ENCODE results near the gene SMYD3. TPM values are rescaled to one million over a fixed set of nuclear protein-coding genes. Genes with fewer than 3 reads are reported as not detected.

The SMYD3 gene
- total and polyA plus RNA-seq, 9 donors = 8.0 to 13.9 (median 9.6) TPM

DNA sequence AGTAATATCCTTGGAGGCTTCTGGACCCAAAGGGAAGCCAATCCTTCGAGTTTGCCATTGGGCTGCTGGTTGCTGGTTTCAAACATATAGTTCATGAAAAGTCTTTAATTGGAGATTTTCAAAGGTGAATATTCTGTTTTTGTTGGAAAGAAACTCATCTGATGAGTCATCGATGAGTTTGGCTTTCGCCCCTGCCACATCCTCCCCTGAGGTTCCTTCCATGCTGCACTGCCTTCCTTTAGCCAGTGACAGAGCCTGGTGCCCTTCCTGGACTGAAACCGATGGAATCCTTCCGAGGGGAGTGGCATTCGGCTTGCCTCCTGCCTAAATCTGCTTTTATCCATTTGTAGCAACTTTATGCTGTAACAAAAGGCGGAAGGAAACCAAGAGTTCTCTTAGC, 802.3 kb downstream of the SMYD3 start:
- DNase-seq = no peak
- 71% methylated on average over 3 of the region's 7 CpGs for WGBS (ENCODE audit: insufficient coverage)
- no peaks in the 10 kb centered on the region for H3K4me1 ChIP-seq (ENCODE audit: control insufficient read depth, insufficient read depth, low read length)
- H3K9me3 ChIP-seq (replicated peaks; ENCODE audit: control insufficient read depth, low read depth, low read length) = no peaks in the 10 kb centered on the region
- H3K27me3 ChIP-seq (ENCODE audit: control insufficient read depth, insufficient read depth, low read length) = no peaks in the 10 kb centered on the region
- H3K27ac ChIP-seq (ENCODE audit: low read length) = no peak overlapping the region
- no peaks in the 10 kb centered on the region for H3K36me3 ChIP-seq (ENCODE audit: control insufficient read depth, insufficient read depth, low read length)
- H3K4me3 ChIP-seq (ENCODE audit: low read length) = no peak overlapping the region

DNA sequence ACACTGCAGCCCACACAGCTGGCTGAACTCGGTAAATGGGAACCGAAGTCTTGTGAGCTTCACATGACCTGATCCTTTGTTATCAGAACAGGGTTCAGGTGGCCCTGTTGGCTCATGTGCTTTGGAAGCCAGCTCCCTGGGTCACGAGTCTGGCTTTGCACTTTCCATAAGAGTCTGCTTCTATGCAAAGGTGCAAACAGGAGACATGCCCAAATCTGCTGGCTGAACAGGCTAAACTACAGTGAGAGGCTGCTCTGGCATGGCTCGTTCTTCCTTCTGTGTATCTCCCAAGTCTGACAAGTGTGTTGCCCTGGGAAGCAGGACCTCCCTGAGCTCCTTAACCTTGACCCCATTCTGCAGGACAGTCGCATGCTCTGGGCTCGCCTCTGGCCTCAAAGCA, 802.7 kb downstream of the SMYD3 start:
- 84% methylated on average over 4 of the region's 6 CpGs for WGBS (ENCODE audit: insufficient coverage)
- Histone ChIP-seq H3K4me3 (ENCODE audit: low read length) (no peak overlapping the region), H3K9me3 (replicated peaks; ENCODE audit: control insufficient read depth, low read depth, low read length) (no peaks in the 10 kb centered on the region), H3K36me3 (ENCODE audit: control insufficient read depth, insufficient read depth, low read length) (no peaks in the 10 kb centered on the region), H3K27ac (ENCODE audit: low read length) (no peak overlapping the region), H3K27me3 (ENCODE audit: control insufficient read depth, insufficient read depth, low read length) (no peaks in the 10 kb centered on the region), H3K4me1 (ENCODE audit: control insufficient read depth, insufficient read depth, low read length) (no peaks in the 10 kb centered on the region)
- no peak for DNase-seq

DNA sequence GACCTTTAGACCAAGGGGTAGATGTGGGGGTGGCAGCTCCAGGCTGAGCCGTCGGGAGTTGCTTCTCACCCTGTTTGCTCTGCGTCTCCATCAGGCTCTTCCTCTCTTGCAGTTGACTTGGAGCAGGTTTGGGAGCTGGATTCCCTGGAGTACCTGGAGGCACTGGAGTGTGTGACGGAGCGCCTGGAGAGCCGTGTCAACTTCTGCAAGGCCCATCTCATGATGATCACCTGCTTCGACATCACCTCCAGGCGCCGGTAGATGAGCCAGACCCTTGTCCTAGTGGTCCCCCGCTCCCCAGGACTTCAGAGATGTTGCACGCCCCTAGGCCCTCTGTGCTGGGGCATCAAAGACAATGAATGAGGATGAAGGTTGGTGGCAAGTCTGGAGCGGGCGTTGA, 804.7 kb downstream of the SMYD3 start:
- Histone ChIP-seq H3K9me3 (replicated peaks; ENCODE audit: control insufficient read depth, low read depth, low read length) (no peaks in the 10 kb centered on the region), H3K27ac (ENCODE audit: low read length) (no peak overlapping the region), H3K27me3 (ENCODE audit: control insufficient read depth, insufficient read depth, low read length) (no peaks in the 10 kb centered on the region), H3K4me3 (ENCODE audit: low read length) (no peak overlapping the region), H3K4me1 (ENCODE audit: control insufficient read depth, insufficient read depth, low read length) (no peaks in the 10 kb centered on the region), H3K36me3 (ENCODE audit: control insufficient read depth, insufficient read depth, low read length) (no peaks in the 10 kb centered on the region)
- DNase-seq = no peak
- WGBS (ENCODE audit: insufficient coverage) = 95% methylated on average over 13 of the region's 13 CpGs

DNA sequence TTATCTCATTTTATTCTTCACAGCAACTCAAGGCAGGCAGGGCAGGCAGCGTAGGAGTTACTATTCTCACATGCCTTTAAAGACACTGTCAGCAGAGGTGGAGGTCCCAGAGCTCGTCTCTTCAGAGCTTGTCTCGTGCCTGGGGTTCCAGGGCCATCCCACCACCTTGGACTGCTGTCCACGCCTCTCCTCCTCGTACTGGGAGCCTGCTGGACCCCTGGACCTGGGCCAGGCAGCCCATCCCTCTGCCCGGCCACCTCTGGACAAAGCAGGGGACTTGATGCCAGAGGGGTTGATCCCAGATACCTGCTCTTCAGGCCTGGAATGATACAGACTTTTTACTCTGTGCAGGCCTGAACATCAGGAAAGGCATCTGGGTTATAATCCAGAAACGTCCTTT, 805.4 kb downstream of the SMYD3 start:
- 74% methylated on average over 6 of the region's 7 CpGs for WGBS (ENCODE audit: insufficient coverage)
- DNase-seq = no peak
- no peaks in the 10 kb centered on the region for H3K4me1 ChIP-seq (ENCODE audit: control insufficient read depth, insufficient read depth, low read length)
- H3K4me3 ChIP-seq (ENCODE audit: low read length) = no peak overlapping the region
- no peak overlapping the region for H3K27ac ChIP-seq (ENCODE audit: low read length)
- H3K27me3 ChIP-seq (ENCODE audit: control insufficient read depth, insufficient read depth, low read length) = no peaks in the 10 kb centered on the region
- H3K9me3 ChIP-seq (replicated peaks; ENCODE audit: control insufficient read depth, low read depth, low read length) = no peaks in the 10 kb centered on the region
- no peaks in the 10 kb centered on the region for H3K36me3 ChIP-seq (ENCODE audit: control insufficient read depth, insufficient read depth, low read length)

DNA sequence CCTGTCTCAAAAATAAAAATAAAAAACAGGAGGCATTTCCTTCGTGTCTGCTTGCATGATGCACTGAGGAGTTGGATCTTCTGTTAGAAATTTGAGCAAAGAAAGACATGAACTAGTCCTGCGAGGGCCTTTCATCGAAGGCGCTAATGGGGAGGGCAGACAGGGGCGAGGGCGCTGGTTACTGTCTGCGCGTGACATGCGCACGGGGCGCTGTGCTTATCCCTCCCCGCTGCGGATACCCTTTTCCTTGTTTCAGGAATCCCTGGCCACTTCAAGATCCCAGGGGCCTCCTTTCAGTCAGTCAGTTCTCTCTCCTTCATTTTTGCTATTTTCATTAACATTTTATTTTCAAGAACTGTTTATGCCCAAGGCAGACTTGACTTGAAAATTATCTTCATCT, 806.4 kb downstream of the SMYD3 start:
- DNase-seq = no peak
- H3K4me1 ChIP-seq (ENCODE audit: control insufficient read depth, insufficient read depth, low read length) = no peaks in the 10 kb centered on the region
- H3K4me3 ChIP-seq (ENCODE audit: low read length) = no peak overlapping the region
- no peaks in the 10 kb centered on the region for H3K36me3 ChIP-seq (ENCODE audit: control insufficient read depth, insufficient read depth, low read length)
- H3K27ac ChIP-seq (ENCODE audit: low read length) = no peak overlapping the region
- no peaks in the 10 kb centered on the region for H3K27me3 ChIP-seq (ENCODE audit: control insufficient read depth, insufficient read depth, low read length)
- H3K9me3 ChIP-seq (replicated peaks; ENCODE audit: control insufficient read depth, low read depth, low read length) = no peaks in the 10 kb centered on the region
- 97% methylated on average over 13 of the region's 13 CpGs for WGBS (ENCODE audit: insufficient coverage)

Other genes with a start within 250 kb of the SMYD3 start
- gene TFB2M, start 59.0 kb upstream of the SMYD3 start, total RNA-seq = 10.0 TPM
- 10 to 100 TPM; 10.5 to 14.2 (median 11.7) TPM for gene TFB2M, start 59.0 kb upstream of the SMYD3 start, polyA plus RNA-seq (ENCODE audit: insufficient read depth in 1 of 8, insufficient read length in 8 of 8, low replicate concordance in 1 of 8)
- gene CNST, start 59.2 kb upstream of the SMYD3 start, total RNA-seq = 13.7 TPM
- gene CNST, start 59.2 kb upstream of the SMYD3 start, polyA plus RNA-seq (ENCODE audit: insufficient read depth in 1 of 8, insufficient read length in 8 of 8, low replicate concordance in 1 of 8) = 10 to 100 TPM; 10.5 to 15.3 (median 12.7) TPM
- gene SCCPDH, start 217.1 kb upstream of the SMYD3 start, total RNA-seq = 41.0 TPM
- gene SCCPDH, start 217.1 kb upstream of the SMYD3 start, polyA plus RNA-seq (ENCODE audit: insufficient read depth in 1 of 8, insufficient read length in 8 of 8, low replicate concordance in 1 of 8) = 10 to 100 TPM; 32.2 to 36.7 (median 34.6) TPM